Activated T-helper 1 cell treated with Interleukin-2 at 50 U/mL for 16 hours (primary cell): ENCODE results near the gene PACC1.
A peak's percentile ranks its signal among the peaks of the same experiment; 100 is the strongest.

Experiments
- DNase-seq: peaks from one replicate; pipeline ENCODE4 v3.0.0-alpha.2; 2020; ENCODE audit warnings: low read depth

PACC1 gene

DNA sequence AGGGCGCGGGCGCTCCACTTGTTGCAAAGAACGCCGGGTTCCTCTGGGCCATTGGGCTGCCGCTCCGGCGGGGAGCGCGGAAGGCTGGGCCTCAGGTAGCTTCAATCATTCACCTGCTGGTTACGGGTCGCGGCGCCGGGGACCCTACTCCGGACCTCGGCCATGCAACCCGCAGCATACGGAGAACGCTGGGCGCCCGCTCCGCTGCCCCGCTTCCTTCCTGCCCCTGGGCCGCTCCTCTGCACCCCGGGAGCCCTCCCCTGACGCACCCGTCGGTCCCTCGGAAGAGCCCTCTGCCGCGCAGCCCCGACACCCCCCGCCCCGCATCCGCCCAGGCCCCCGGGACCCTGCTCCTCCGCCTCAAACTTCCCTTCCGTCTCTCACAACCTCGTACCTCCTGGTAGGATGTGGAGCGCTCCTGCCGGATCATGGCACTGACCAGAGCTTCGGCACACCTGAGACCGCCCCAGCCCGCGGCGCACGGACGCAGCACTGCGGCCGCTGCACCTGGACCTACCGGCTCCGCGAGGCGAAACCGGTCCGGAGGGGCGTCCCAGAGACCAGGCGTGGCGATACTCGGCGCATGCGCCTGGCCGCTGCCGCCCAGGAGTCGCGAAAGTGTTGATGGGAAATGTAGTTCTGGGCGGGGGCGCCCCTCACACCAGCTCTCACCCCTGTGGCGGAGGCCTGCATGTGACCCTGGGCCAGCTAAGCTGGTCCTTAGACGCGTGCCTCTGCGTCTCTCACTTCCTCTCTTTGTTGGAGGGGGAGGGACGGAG lies at the start of gene PACC1:
TSS of gene PACC1 (minus strand) at position 559 of the 779 bp plus-strand sequence. CDS start at position 430, 129 bp downstream.
- peak; percentile 80 for DNase-seq

DNA sequence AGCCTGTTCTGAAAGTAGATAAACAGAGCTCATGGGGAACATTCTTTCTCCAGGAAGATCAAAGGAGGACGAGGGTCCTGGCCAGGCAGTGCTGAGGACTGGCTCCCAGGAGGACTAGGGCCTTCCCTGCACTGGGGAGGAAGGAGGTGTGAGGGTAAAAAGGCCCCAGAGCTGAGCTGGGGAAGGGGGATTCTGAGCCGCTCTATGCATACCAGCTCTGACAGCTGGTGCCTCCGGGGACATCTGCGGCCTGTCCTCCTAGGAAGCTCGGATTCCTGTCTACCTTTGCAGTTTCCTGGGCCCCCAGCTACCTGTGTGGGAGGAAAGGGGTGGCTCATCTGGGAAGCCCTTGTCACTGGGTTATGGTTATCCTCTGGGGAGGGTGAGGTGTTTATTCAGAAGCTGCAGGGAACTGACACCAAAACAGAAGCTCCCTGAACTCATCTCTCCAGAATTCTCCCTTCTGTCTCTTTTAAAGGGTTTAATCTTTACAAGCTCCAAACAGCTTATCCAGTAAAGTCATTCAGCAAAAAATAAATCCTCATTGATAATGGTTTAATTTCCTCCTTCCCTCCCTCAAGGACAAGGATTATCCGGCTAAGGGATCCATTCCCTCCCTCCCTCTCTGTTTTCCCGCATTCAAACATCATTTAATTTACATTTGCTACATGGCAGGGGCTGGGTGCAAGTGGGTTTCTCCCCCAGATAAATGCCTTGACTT lies 49.0 kb upstream of the PACC1 start:
- DNase-seq: no peak

- no peak for DNase-seq
Measured at GRCh38 chr1:212461916-212462660, 47.4 kb upstream of the PACC1 start.

GRCh38 chr1:212460376-212460775 lies 45.7 kb upstream of the PACC1 start:
- DNase-seq: no peak

- no peak for DNase-seq
Measured at GRCh38 chr1:212459656-212460055, 45.0 kb upstream of the PACC1 start.

DNA sequence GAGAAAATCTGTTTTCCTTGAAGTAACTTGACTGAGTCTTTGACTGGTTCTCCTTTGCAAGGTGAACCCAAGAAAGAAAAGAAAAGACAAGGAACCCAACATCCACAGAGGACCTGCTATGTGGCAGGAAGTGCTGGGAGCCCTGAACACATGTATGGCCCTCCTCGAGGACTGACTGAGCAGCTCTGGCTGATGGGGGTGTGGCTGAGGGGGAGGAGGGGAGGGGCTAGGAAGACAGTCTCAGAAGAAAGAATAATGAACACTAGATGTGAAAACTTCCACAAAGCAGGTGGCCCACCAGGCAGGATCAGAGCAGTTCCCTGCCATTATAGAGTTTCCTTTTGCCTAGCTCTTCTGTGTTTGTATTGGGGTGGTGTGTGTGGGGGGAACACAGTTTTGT lies 44.1 kb upstream of the PACC1 start:
- no peak for DNase-seq

GRCh38 chr1:212457740-212458338 lies 43.2 kb upstream of the PACC1 start:
- peak; percentile 10 for DNase-seq

- peak; percentile 66 for DNase-seq
Measured at GRCh38 chr1:212455803-212456528, 41.3 kb upstream of the PACC1 start.

DNA sequence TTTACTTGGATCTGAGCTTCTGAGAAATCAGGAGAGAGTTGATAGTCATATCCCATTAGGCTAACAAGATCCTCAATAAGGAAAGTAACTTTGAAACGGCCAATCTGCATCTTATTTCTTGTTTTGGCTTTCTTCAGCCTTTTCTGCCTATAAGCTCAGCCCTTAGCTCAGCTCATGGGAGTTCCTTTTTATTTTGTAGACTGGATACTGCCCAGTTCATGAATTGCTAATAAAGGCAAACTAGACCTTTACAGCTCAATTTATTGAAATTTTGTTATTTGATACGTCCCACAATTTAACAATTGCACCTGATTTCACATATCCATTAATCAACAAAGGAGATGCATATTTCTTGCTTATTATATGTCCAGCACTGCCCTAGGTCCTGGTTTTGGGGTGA lies 40.7 kb upstream of the PACC1 start:
- DNase-seq: no peak

- DNase-seq: no peak
Measured at GRCh38 chr1:212454741-212455140, 40.1 kb upstream of the PACC1 start.

- DNase-seq: no peak
Measured at GRCh38 chr1:212453156-212453857, 38.6 kb upstream of the PACC1 start.

DNA sequence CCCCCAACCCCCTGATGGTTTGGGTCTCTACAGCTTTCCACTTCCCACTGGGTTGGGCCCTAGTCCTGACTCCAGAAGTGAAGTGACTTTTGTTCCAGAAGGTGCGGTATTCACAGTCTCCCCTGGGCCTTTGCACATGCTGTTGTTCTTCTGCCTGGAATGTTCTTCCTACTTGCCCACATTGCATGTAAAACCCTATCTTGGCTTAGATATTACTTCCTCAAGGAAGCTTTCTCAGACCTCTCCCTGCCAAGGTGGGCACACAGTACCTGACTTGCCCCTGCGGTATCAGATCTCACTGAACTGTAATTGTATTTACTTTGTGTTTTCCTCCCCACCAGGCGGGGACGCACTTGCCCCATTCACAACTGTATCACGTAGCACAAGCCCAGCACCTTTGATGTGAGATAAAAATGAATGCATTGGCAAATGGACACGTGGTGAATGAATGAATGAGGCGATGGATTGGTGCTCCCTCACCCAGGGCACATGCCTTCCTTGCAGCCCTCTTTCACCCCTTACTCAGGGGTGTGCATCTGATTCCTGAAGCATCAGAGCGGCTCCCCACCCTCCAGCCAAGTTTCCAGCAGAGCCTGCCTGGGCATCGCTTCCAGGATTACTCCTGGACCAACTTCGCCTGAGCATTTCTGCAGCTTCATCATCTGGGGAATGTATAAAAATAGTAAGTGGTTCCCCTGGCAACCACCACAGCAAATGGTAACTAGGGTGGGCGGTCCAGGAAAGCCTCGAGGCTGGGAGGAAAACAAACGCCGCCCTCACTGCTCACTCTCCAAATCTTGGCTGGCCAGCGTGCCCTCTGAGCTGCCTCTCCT lies 37.9 kb upstream of the PACC1 start:
- DNase-seq: no peak

GRCh38 chr1:212451416-212452322 lies 37.0 kb upstream of the PACC1 start:
- no peak for DNase-seq

DNA sequence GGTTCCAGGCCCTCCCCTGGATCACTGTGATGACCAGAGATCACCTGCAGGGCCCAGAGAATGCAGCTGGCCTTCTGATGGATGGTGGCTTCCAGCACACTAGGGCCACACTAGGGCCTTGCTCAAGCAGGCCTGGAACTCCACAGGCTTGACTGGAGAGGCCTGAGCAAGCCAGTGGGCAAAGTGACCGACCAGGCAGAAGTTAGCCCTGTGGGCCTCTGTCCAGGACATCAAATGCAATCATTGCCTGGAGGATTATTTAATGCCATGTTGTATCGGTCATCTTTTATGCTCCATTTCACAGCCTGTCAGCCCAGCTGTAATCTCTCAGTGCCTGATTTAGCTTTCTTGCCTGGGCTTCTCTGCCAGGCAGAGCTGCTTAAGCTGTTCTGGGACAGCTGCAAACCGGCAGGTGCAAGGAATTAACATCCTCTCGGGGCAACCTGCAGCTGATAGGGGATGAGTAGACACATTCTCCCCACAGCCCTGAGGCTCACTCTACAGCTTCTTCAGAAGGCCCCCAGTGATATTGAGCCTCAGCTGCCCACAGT lies 35.7 kb upstream of the PACC1 start:
- DNase-seq: no peak

DNA sequence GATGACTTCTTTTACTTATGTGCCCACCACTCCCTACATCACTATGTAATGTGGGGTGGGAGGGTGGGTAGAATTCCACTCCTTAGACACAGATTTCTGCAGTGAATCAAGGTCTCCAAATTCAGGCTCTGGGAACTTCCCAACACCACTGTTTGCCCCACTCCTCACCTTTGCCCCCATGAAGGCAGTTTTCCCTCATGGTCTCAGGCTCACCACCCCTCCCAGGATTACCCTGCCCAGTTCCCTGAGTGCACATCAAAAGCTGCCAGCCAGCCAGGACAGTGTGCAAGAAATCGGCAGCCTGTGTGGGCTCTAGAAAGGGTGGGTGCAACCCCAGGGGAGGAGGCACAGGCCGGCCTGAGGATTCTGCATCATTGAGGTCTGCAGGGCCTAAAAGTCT lies 32.8 kb upstream of the PACC1 start:
- no peak for DNase-seq

DNA sequence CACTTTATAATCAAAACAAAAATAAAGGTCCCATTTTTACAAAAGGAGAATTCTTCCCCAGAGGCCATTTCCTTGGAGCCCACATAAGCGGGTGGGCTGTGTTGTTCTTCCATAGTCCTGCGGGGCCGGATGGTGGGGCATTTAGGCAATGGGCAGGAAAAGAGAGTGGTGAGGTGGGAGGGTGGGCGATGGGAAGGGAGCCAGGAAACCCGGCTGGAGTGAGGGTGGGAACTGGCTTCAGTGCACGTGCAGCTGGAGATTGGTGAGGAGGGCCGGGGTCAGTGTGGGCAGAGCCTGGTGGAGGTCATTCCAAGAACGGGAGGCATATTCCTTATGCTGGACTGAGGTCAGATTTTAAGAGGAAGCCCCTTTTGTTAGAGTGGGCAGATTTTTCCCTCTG lies 31.6 kb upstream of the PACC1 start:
- no peak for DNase-seq

DNA sequence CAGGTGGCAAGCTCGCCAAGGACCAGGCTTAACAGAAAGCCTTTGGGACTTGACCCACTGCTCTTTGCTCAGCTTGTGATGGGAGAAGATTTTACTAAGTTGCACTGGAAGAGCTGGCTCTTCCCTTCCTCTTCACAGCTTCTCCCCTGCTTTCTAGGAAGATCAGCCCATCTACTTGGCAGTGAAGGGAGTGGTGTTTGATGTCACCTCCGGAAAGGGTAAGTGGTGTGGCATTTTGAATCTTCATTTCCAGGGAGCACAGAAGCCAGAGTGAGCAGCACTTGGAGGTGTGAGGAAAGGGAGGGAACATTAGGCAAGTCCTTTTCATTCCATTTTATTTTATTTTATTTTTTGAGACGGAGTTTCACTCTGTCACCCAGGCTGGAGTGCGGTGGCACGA lies 27.7 kb upstream of the PACC1 start:
- no peak for DNase-seq

DNA sequence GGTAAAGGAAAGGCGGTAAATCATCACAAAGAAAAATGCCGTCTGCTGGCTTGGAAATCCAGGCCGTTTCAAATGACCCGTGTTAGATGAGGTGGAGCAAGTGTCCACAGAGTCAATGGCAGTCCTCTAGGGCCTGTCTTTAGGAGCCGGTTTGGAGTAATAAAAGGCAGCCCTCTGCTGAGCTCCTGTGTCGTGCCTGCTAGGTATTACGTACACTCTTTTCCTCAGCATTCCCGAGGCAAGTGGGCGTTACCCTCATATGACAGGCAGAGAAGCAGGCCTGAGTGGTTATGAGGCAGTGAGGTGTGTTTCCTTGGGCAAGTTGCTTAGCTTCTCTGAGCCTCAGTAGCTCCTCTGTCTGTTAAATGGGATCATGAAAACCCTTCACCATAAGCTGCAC lies 25.7 kb upstream of the PACC1 start:
- DNase-seq: no peak

DNA sequence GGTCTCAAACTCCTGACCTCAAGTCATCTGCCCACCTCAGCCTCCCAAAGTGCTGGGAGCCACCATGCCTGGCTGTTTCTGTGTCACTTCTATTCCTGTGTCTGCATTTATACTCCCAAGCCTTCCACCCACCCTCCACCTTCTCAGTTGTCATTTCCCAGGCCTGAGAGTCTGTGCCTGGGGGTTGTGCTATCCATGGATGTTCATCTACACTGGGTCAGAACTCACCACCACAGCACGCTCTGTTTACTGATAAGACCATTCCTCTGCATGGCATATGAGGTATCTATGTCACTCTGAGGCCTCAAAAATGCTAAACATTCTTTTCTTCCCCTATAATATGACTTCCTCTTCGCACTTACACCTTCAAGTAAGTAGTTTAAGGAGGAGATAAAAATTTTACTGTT lies 24.1 kb upstream of the PACC1 start:
- DNase-seq: no peak
